Hematopoietic multipotent progenitor cell treated with erythropoietin and hydrocortisone succinate and interleukin-3 and kit ligand, for 8 days (in vitro differentiated cells): ENCODE measurements around the gene ST6GALNAC3.

ENCODE experiments used
- DNase-seq: peaks from one replicate; pipeline ENCODE4 v3.0.0-alpha.2; 2015

Gene ST6GALNAC3

GRCh38 chr1:76256289-76257223, 182.0 kb downstream of the ST6GALNAC3 start:
- no peak for DNase-seq

GRCh38 chr1:76257823-76258222, 183.3 kb downstream of the ST6GALNAC3 start:
- no peak for DNase-seq

GRCh38 chr1:76259270-76259669, 184.7 kb downstream of the ST6GALNAC3 start:
- no peak for DNase-seq

GRCh38 chr1:76260279-76260678, 185.7 kb downstream of the ST6GALNAC3 start:
- no peak for DNase-seq

GRCh38 chr1:76262601-76263000, 188.1 kb downstream of the ST6GALNAC3 start:
- DNase-seq: no peak

- DNase-seq: no peak
Measured at GRCh38 chr1:76264642-76265041, 190.1 kb downstream of the ST6GALNAC3 start.

- no peak for DNase-seq
Measured at GRCh38 chr1:76266762-76267161, 192.2 kb downstream of the ST6GALNAC3 start.

- DNase-seq: no peak
Measured at GRCh38 chr1:76267631-76268030, 193.1 kb downstream of the ST6GALNAC3 start.

- no peak for DNase-seq
Measured at GRCh38 chr1:76268341-76268740, 193.8 kb downstream of the ST6GALNAC3 start.

- peak; percentile 46 for DNase-seq
Measured at GRCh38 chr1:76269155-76269554, 194.6 kb downstream of the ST6GALNAC3 start.

GRCh38 chr1:76274302-76274701, 199.8 kb downstream of the ST6GALNAC3 start:
- no peak for DNase-seq

GRCh38 chr1:76274718-76275117, 200.2 kb downstream of the ST6GALNAC3 start:
- DNase-seq: no peak

- DNase-seq: no peak
Measured at GRCh38 chr1:76278711-76279100, 204.2 kb downstream of the ST6GALNAC3 start.

GRCh38 chr1:76279101-76279748, 204.7 kb downstream of the ST6GALNAC3 start:
- DNase-seq: no peak

- DNase-seq: no peak
Measured at GRCh38 chr1:76281306-76281705, 206.8 kb downstream of the ST6GALNAC3 start.

GRCh38 chr1:76284842-76285241, 210.3 kb downstream of the ST6GALNAC3 start:
- no peak for DNase-seq

GRCh38 chr1:76285578-76286135, 211.1 kb downstream of the ST6GALNAC3 start:
- no peak for DNase-seq

GRCh38 chr1:76287917-76288316, 213.4 kb downstream of the ST6GALNAC3 start:
- DNase-seq: no peak

GRCh38 chr1:76288758-76289483, 214.4 kb downstream of the ST6GALNAC3 start:
- DNase-seq: no peak

GRCh38 chr1:76289692-76290091, 215.1 kb downstream of the ST6GALNAC3 start:
- no peak for DNase-seq

- DNase-seq: no peak
Measured at GRCh38 chr1:76290271-76290670, 215.7 kb downstream of the ST6GALNAC3 start.

- DNase-seq: no peak
Measured at GRCh38 chr1:76291191-76291590, 216.6 kb downstream of the ST6GALNAC3 start.

GRCh38 chr1:76291737-76292136, 217.2 kb downstream of the ST6GALNAC3 start:
- DNase-seq: no peak
